ENCODE measurements around the gene INPP5E. TPM values are rescaled to one million over a fixed set of nuclear protein-coding genes. Genes with fewer than 3 reads are reported as not detected.

INPP5E gene
- total and polyA plus RNA-seq, 12 donors: 2.3 to 27.1 (median 10.5) TPM

- peaks cover 26 to 40% of the 10 kb centered on the region in 2 donors for H3K4me1 ChIP-seq (replicated peaks in 1 of 2)
- intact Hi-C loops (cut with DNase I): no loop called here
- DNase-seq: peak; percentile 46 to 73 (median 55)
- no peaks in the 10 kb centered on the region for H3K9me3 ChIP-seq (replicated peaks in 1 of 3)
- no peaks in the 10 kb centered on the region for H3K36me3 ChIP-seq (replicated peaks in 1 of 2)
- 31 to 43% (median 37%) methylated on average over 16 to 59 of the region's 59 CpGs for WGBS, 4 donors
- peak overlapping the region; percentile 99 to 100 (median 100) for H3K27ac ChIP-seq
- peak overlapping the region in 2 of 4 donors; percentile 43 to 72 for H3K4me3 ChIP-seq
- TF ChIP-seq, protein P1, sequence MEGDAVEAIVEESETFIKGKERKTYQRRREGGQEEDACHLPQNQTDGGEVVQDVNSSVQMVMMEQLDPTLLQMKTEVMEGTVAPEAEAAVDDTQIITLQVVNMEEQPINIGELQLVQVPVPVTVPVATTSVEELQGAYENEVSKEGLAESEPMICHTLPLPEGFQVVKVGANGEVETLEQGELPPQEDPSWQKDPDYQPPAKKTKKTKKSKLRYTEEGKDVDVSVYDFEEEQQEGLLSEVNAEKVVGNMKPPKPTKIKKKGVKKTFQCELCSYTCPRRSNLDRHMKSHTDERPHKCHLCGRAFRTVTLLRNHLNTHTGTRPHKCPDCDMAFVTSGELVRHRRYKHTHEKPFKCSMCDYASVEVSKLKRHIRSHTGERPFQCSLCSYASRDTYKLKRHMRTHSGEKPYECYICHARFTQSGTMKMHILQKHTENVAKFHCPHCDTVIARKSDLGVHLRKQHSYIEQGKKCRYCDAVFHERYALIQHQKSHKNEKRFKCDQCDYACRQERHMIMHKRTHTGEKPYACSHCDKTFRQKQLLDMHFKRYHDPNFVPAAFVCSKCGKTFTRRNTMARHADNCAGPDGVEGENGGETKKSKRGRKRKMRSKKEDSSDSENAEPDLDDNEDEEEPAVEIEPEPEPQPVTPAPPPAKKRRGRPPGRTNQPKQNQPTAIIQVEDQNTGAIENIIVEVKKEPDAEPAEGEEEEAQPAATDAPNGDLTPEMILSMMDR (IDR thresholded peaks at IDR 0.05): no peak
- TF ChIP-seq POLR2A (IDR thresholded peaks at IDR 0.05): no peak
- no peaks in the 10 kb centered on the region for H3K27me3 ChIP-seq
These were observed 44.8 kb upstream of the INPP5E start for GRCh38 chr9:136484153-136485048.

DNA sequence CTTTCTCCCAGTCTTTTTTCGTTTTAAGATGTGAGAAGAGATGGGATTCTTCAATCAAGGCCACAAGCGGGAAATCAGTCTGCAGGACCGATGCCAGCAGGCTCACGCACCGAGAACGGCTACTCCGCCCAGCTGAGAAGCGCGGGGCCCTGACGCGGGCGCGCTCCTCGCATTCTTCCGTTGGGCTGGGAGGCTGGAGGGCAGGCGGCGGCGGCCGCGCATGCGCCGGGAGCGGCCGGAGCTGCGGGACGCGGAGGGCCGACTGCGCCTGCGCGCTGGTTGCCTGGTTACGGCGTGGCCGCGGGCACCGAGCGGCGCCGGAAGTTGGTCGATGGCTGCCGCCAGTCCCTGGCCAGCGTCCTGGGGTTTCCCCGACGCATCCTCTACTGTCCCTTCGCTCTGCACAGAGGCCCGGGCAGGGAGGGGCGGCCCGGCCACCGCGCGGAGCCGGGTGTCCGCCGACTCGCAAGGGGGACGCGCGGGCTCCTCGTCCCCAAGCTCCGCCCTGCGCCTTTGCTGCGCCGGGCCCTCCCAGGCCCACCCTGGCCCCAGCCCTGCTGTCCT lies 44.0 kb upstream of the INPP5E start:
- intact Hi-C loops (cut with DNase I): no loop called here
- TF ChIP-seq, protein P1 (IDR thresholded peaks at IDR 0.05): no peak
- peak; percentile 46 to 82 for TF ChIP-seq POLR2A (IDR thresholded peaks at IDR 0.05)
- WGBS, 4 donors: 0 to 2% (median 0%) methylated on average over 1 to 63 of the region's 63 CpGs
- H3K27me3 ChIP-seq: no peaks in the 10 kb centered on the region
- H3K27ac ChIP-seq: peak overlapping the region; percentile 99 to 100 (median 100)
- H3K4me1 ChIP-seq (replicated peaks in 1 of 2): peaks cover 26 to 40% of the 10 kb centered on the region in 2 donors
- no peaks in the 10 kb centered on the region for H3K36me3 ChIP-seq (replicated peaks in 1 of 2)
- peak overlapping the region in 2 of 4 donors; percentile 43 to 72 for H3K4me3 ChIP-seq
- DNase-seq: peak; percentile 92 to 95 (median 94)
- H3K9me3 ChIP-seq (replicated peaks in 1 of 3): no peaks in the 10 kb centered on the region

- intact Hi-C loops (cut with DNase I): no loop called here
- peak; percentile 99 to 100 (median 100) for DNase-seq
- Histone ChIP-seq H3K27me3 (no peaks in the 10 kb centered on the region), H3K27ac (peak within 1 kb of the TSS; percentile 99 to 100 (median 100)), H3K9me3 (replicated peaks in 1 of 3) (no peaks in the 10 kb centered on the region), H3K4me3 (peak within 1 kb of the TSS; percentile 40 to 98 (median 55)), H3K4me1 (replicated peaks in 1 of 2) (peaks cover 26 to 36% of the 10 kb centered on the region in 2 donors), H3K36me3 (replicated peaks in 1 of 2) (peaks cover 0 to 3% of the 10 kb centered on the region in 2 donors)
- TF ChIP-seq, protein P1 (IDR thresholded peaks at IDR 0.05): no peak
- TF ChIP-seq POLR2A (IDR thresholded peaks at IDR 0.05): peak; percentile 79 to 94
- 0 to 1% (median 1%) methylated on average over 3 to 109 of the region's 109 CpGs for WGBS, 4 donors
These were observed 43.3 kb upstream of the INPP5E start, which contains the start of gene SEC16A for GRCh38 chr9:136482793-136483588. Gene SEC16A (minus strand): TSS chr9:136483040. CDS start chr9:136477615, 5,425 bp downstream.

Measured in adrenal gland (tissue), 12 donors.